PC-9 (cell line): Measurements from ENCODE around the gene RNF17.

Source experiments
- EZH2 ChIP-seq: fragments of 200-600 bp; sonication (generic); IDR thresholded peaks from 2 replicates; pipeline ENCODE4 v1.8.0; 2017; ENCODE audit warnings: antibody characterized with exemption, low read depth
- TF ChIP-seq, protein P1 (sequence below): fragments of 200-600 bp; sonication (generic); conservative IDR thresholded peaks from 2 replicates; pipeline ENCODE4 v1.6.1; 2017; ENCODE audit warnings: mixed run types, antibody characterized with exemption, mild to moderate bottlenecking, moderate library complexity

DNA sequence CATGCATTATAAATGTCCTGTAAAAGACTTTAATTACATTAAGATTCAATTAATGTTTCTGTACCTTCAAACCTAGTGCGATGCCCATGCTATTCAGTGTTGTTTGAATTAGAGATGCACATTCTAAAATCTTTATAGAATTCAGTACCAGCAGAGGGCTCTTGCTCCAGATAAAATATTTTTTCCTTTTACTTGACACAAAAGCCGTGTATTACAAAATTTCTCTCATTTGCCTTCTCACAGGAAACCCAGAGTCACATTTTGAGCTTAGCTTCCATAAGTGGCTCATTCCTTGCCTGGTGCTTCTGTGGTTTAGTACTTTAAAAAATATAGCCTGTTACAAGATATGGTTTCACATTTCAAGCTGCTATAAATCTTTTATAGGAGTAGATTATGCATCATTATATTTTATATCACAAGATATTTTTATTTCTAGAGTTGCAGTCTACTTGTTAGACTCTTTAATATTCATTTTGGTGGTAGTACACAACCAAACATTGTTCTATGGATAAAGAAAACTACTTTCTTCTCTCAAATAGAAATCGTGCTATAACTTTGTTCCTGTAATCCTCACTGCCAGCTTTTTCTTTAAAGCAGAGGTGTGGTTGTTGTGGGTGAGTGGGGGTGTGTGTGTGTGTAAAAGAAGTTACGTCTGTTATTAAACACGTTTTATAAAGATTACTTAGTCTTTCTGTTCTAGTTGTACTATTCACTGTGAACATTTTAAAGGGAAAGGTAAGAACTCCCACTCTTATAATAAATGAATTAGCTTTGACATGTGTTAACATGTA lies 101.4 kb downstream of the RNF17 start:
- TF ChIP-seq, protein P1, sequence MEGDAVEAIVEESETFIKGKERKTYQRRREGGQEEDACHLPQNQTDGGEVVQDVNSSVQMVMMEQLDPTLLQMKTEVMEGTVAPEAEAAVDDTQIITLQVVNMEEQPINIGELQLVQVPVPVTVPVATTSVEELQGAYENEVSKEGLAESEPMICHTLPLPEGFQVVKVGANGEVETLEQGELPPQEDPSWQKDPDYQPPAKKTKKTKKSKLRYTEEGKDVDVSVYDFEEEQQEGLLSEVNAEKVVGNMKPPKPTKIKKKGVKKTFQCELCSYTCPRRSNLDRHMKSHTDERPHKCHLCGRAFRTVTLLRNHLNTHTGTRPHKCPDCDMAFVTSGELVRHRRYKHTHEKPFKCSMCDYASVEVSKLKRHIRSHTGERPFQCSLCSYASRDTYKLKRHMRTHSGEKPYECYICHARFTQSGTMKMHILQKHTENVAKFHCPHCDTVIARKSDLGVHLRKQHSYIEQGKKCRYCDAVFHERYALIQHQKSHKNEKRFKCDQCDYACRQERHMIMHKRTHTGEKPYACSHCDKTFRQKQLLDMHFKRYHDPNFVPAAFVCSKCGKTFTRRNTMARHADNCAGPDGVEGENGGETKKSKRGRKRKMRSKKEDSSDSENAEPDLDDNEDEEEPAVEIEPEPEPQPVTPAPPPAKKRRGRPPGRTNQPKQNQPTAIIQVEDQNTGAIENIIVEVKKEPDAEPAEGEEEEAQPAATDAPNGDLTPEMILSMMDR = peak; percentile 36
- no peak for TF ChIP-seq EZH2
